Measurements from ENCODE around the gene ADORA1.

The ADORA1 gene

DNA sequence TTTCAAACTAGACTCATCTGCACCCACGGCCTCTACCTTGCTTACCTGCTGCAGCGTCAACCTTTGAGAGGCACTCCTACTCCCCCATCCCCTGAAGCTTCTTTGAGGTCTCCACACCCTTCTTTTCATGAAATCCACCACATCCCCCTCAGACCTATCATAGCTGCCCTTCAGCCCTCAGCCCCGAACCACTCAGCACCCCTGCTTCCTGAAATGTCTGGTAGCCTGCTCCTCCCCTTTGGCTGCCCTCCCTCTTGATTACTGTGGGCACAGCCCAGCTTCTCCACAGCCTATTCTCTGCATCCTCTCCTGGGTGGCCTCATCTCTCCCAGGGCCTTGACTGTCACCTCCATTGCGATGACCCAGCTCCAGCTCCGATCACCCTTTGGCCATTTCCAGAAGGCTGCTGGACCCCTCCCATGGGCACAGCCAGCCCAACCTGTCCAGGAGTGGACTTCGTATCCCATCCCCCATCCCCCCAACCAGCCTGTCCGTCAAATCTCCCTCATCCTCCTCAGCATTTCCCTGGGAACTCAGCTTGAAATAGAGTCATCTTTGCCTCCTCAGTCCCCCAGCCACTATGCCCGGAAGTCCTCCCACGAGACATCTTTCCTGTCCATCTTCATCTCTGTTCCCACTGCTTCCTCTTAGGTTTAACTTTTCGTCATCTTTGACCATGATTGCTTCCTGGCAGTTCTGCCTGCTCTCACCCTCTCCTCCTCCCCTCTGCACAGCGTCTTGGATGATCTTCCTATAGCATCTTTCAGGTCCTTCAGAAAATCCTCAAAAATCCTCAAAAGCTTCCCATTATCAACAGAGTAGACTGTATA is 6.1 kb upstream of the ADORA1 start:
- DNase-seq (ENCODE audit: low read depth in 3 of 3) = no peak

DNA sequence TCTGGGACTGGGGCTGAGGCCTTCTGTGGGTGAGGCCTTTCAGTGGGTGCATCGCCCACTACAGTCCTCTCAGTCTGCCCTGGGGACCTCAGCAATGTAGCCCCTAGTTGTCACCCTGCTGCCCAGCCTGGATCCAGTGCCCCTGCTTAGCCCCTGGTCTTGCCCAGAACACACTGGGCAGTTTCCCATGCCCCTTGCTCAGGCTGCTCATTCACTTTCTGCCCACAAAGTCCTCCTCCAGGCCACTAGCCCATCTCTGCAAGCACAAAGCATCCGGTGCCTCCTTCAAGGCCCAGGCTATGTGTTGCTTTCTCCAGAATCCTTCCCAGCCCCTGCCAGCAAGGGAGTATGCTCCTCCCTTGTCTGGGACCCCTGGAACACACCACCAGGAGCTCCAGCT is 5.4 kb upstream of the ADORA1 start:
- DNase-seq (ENCODE audit: low read depth in 3 of 3) = no peak

DNA sequence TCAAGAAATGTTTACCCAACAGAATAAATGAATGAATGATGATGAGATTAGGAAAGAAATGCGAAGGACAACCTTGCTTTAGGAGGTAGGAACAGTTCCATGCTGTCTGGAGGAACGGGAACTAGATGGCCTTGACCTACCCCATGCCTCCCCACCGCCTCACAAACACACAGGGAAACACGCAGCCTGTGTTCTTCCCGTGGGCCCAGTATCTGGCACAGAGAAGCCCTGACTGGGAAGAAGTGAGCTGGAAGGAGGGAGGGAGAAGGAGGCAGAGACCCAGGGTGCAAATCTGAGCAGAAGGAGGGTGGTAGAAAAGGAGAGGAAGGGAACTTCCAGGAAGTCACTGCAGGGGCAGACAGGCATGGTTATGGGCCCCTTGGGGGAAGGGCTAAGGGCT is 3.5 kb upstream of the ADORA1 start:
- no peak for DNase-seq (ENCODE audit: low read depth in 3 of 3)

DNA sequence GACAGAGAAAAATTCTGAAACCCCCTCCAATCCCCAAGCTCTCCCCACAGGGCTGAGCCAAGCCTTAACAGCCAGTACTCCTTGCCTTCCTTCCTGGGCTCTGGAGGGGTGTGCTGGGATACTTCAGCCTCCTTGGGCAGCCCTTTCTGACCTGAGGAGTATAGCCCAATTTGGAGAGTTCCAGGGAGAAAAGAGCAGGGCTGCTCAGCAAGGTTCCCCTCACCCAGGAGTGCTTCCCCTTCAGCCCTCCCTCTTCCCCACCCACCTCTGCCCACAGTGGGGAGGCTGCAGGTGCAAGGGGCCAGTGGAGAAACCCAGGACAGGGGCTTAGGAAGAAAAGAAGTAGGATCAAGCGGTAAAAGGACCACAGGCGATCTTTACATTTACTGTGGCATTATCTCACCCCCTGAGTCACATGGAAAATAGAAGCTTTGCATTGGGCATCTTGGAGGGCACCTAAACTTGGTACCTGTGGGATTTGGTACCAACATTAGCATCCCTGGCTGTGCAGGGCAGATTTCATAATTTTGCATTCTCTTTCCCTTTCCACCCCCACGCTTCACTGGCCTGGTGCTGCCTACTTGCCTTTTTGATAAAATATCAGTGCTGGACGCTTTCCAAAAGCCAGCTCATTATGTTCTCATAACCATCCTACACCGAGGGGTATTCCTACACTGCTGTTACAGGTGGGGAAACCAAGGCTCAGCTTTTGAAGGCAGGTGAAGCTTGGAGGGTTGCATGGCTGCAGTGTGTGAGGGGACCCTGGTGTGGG is 2.8 kb upstream of the ADORA1 start:
- DNase-seq (ENCODE audit: low read depth in 3 of 3) = no peak

DNA sequence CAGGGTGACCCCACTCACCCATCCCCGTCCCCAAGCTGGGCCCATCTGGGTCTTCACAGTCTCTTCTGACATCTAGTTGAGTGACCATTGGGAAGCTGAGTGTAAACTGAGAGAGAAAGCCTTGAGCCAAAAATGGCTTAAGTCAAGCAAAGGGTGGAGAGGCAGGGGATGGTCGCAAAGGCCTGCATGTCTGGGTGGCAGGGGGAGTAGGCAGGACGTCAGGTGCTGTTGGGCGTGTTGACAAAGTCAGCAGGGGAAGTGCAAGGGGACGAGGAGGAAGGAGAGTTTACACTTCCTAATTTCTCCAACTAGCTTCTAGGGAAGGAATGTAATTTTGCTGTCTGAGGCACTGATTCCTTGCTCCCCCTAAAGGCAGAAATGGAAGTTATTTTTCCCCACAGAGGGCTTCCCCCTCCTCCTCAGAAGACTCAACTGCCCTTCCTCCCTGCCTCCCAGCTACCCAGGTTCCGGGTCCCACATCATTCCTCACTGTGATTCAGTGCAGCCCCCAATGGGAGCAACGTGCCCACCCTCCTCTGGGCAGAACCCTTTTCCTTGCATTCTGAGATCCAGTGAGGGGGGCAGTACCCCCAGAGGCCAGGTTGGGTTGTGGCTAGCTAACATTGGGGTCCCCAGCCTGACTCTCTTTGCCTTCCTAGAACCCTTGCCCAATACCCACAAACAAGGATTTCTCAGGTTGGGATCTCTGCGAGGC is 1.2 kb upstream of the ADORA1 start:
- no peak for DNase-seq (ENCODE audit: low read depth in 3 of 3)

DNA sequence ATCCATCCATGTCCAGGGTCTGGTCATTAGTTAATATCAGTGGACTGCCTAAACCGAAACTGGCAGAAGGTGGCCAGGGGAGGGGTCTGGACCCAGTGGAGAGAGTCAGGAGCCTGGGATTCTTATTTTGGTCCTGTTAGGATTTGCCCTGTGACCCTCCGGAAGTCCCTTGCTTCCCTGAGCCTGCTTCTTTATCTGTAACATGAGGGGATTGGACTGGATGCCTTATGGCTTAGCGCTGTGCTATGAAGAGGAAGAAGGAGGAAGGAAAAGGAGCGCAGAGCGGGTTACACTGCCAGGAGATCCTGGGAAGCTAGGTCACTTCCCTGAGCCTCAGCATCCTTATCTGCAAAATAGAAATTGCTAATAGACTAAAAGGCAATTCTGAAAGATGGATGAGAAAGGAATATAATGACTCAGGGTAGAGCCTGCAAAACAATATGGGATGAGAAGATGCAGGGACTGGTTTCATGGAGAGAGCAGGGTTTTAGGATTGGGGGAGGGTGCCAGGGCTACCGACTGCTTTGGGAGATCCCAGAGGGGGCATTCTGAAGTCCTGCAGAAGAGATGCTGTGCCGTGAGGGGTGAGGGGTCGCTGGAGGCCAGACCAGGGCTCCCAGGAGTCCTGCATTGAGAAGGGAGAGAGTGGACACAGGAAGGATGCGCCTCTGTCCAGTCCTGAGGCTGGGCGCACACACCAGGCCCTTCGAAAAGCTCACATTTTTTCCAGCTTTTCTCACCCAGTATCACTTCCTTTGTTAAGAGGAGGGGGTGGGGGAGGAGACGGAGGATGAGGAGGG is 460 bp upstream of the ADORA1 start:
- DNase-seq (ENCODE audit: low read depth in 3 of 3) = no peak

DNA sequence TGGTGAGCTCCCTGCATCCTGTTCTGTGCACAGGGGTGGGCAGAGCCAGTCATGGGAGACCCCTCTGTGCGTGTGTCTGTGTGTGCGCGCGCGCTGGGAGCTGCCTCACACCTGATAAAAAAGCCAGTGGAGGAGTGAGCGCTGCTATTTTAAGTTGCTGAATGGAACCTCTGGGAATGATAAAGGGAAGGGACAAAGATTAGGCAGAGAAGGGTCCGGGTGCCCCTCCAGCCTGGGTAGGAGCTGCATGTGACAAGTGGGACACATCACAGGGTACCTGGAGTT is 847 bp downstream of the ADORA1 start:
- DNase-seq (ENCODE audit: low read depth in 3 of 3) = no peak

DNA sequence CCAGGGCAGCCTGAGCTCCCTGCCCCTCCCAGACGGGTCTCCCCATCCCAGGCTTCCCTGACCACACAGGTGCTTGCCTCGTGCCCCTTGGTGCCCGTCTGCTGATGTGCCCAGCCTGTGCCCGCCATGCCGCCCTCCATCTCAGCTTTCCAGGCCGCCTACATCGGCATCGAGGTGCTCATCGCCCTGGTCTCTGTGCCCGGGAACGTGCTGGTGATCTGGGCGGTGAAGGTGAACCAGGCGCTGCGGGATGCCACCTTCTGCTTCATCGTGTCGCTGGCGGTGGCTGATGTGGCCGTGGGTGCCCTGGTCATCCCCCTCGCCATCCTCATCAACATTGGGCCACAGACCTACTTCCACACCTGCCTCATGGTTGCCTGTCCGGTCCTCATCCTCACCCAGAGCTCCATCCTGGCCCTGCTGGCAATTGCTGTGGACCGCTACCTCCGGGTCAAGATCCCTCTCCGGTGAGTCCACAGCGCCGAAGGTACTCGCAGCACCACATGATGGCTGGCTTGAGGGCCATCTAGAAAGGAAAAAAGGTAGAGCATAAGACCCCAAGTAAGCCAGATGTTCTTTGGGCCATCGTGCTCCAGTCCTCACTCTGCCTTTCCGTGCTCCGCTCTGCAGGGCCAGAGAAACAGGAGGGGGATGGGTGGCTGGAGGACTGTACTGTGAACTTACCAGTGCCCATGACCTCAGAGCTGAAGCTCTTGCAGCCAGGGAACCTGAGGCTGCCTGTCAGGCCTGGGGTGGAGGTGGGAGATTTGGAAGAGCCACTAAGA is 1.4 kb downstream of the ADORA1 start:
- no peak for DNase-seq (ENCODE audit: low read depth in 3 of 3)

DNA sequence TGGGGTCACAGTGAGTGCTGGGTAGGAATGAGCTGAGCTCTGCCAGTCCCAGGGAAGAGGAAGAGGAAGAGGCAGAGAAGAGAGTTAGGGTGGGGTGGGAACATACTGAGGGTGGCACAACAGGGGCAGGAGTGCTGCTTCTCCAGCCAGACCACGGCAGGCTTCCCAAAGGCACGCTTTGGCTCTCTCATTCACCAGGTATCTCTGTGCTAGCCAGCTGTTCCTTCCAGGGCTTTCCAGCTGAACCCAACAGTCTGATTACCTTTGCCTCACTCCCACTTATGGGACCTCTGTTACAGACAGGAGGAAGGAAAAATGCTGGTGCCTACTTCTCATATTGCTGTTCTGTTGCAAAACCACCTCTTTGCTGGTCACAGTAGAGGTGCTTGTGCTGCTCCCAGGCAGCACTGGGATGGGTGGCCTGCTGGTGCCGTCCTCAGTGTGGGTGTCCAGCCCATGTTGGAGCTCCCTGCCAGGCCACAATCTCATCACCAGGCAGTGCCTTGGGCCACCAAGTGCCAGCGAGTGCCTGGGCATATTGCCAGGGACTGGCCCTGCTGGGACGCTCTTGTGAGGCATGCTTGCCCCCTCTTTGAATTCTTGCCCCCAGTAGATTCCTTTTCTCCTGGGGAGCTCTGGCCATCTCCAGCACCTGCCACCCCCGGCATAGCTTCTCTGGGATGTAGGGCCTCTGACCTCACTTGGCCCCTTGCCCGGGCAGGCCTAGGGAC is 2.1 kb downstream of the ADORA1 start:
- no peak for DNase-seq (ENCODE audit: low read depth in 3 of 3)

DNA sequence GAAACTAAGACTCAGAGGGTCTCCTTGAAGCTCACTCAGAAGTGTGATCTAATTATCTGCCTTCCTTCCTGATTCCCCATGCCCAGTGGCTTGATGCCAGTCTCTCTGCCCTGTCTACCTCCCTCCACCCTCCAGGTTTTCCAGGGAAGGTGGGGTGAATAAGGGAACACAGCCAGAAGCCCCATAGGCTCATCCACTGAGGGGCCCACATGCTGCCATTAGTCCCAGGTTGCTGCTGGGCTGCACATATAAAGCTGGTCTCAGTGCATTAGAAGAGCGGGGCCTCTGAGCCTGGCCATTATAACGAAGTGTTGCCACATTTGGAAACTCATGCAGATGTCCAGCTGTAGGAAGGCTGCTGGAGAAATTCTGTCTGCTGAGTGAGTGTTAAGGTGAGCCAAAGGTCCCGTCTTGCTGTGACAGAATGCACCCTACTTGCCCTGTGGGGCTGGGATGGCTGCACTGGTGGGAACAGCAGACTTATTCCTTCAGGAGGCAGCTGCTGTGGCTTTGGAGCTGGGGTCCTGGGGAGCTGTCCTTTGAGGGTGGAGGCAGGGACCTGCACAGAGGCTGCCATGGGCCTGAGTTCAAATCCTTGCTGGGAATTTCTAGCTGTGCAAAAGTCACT is 2.9 kb downstream of the ADORA1 start:
- DNase-seq (ENCODE audit: low read depth in 3 of 3) = no peak

DNA sequence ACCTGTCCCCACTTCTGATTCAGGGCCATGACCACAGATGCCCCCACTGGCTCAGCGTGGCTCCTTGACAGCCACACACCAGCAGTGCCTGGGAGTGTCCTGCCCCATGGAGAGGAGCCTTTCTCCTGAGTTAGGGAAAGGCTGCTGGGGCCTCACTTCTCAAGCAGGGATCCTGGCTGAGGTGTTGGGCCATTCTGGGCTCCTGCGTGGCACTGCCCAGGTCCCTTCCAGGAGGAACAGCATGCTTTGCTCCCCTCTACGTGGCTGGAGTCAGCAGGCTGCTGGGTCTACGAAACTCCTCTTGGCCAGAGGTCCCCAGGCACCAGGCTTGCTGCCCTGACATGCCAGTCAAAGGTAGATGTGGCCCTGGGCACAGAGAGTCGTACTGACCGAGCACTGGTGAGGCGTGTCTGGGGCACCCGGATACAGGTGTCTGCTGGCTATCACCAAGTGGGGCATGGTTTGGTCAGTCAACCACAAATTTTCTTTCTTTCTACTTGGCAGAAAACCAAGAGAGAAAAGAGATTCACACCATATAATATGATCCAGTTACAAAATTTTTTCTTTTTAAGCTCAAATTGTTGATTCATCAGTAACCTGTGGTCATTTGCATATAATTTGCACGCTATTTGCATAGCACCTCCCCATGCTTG is 4.1 kb downstream of the ADORA1 start:
- no peak for DNase-seq (ENCODE audit: low read depth in 3 of 3)

DNA sequence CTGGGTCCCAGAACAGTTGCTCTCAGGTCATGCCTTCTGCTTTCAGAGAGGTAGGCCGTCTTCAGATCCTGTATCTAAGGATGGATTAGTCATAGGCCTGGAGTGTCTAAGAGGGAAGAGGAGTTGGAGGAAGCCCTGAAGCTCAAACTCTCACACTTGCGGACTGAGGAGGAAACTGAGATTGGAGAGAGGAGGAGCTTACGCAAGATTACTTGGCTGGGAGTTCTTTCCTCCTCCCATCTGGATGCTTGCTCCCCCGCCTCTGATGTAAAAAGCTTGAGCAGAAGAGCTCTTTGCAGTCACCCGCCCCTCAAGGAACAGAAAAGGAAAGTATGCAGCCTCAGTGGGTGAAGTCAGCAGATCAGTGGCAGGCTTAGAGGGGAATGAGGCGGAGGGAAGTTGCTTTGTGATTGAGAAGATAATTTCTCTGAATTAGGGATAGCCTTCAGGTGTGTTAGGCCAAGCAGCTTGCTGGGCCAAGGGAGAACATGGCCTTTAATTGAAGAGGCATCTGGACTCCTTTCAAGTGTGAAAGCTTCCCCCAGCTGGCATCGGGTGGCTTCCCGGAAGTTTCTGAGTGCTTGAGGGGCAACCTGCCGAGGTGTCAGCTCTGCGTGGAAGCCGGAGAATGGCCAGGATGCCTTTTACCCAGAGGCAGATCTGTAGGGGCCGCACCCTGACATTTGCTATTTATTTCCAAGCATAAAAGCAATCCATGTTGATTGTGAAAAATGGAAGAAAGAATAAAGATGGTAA is 6.6 kb downstream of the ADORA1 start:
- DNase-seq (ENCODE audit: low read depth in 3 of 3) = no peak

DNA sequence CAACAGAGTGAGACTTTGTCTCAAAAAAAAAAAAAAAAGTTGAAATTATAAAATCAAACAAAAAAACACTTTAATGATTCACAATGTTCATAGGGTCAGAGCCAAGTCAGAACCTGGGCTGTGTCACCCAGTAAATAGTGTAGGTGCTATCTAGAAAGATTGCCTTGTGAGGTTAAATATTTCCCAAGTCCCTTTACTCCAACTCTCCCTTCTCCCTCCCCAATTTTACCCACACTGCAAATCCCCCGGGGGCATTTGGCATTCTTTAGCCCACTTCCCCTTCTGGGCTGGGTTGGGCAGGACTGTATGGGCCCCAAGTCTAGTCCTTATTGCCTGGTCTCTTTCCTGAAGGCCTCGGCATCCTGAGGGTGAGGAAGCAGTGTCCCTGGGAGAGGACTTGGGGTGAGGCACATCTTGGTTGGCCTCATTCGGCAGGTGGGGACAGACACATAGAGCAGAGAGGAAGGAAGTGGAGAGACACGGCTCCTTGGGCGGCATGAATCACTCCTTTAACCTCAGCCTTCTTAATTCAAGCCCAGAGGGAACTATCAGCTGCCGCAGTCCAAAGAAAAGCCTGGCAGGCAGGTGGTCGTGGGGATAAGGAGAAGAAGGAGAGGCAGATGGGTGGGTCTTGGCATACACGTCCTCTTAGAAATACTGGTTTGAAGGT is 8.2 kb downstream of the ADORA1 start:
- DNase-seq (ENCODE audit: low read depth in 3 of 3) = no peak

DNA sequence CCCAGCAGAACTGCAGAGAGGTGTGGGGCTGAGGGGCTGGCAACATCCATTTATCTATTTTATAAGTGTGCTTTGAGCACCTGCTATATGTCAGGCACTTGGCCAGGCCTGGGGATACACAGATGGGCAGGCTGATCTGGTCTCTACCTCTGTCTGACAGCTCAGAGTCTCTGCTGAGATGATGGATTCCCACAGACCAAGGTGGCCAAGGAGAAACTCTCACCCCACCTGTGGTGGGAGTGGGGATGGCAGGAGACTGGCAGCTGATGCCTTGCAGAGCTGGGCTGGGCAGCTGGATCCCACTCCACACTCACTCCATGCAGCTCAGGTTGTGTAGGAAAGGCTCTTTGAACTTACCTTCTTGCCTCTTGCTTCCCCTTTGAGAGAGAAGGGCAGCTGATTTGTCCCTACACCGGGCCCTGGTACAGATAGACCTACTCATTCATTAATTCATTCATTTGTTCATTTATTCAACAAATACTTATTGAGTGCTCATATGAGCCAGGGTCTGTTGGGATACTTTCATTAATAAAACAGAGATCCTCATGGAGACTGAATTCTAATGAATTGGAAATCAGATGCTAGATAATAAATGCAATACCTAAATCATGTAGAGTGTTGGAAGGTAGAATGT is 9.0 kb downstream of the ADORA1 start:
- DNase-seq (ENCODE audit: low read depth in 3 of 3) = no peak

DNA sequence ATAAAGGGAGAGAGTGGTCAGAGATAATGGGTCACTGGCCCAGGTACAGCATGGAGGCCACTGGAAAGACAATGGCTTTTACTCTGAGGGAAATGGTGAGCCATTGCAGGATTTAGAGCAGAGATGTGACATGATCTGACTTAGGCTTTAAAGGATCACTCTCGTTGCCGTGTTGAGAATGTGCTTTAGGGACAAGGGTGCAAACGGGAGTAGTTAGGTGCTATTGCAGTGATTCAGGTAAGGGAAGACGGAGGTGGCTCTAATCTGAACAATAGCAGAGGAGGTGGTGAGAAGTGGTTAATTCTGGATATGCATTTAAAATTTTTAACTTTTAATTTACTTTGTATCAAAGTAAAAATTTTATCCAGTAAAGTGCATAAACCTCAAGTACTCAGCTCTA is 9.8 kb downstream of the ADORA1 start:
- DNase-seq (ENCODE audit: low read depth in 3 of 3) = no peak

DNA sequence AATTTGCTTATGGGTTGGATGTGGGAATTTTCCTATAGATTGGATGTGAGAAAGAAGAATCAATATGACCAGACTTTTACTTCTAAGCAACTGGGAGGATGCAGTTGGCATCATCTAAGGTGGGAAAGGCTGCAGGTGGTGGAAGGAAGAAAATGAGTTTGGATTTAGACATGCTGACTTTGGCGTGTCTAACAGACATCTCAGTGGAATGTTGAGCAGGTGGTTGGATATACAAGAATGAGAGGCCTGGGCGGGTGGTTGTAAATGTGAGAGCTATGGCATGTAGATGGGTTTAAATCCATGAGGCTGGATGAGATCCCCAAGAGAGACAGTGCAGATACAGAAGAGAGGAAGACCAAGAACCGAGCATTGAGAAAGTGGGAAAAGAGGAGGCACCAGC is 10.5 kb downstream of the ADORA1 start:
- DNase-seq (ENCODE audit: low read depth in 3 of 3) = no peak

DNA sequence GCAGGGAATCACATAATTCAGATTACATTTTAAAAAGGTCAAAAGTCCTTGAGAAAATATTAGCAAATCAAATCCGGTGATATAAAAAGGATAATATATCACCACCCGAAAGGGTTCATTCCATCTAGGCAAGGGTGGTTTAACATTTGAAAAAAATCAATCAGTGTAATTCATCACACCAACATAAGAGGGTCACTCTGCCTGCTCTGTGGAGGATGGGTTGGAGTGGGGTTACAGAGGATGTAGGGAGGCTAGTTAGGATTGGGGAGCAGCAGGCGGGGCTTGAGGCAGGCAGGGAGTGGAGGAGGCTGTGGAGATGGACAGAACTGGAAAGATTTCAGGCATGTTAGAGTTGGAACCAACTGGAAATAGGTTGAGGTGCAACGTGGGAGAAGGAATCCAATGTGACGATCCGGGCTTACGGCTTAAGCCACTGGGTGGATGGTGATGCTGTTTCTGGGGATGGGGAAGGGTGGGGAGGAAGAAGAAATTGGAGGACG is 12.5 kb downstream of the ADORA1 start:
- DNase-seq (ENCODE audit: low read depth in 3 of 3) = no peak

Data from stimulated activated CD4-positive, alpha-beta T cell treated with anti-CD3 and anti-CD28 coated beads, TNF-alpha, amount 100 ng/mL, for 4 hours (primary cell).